BE2C (cell line): Measurements from ENCODE around the gene CAMTA1.
A peak's percentile ranks its signal among the peaks of the same experiment; 100 is the strongest.

Source experiments
- DNase-seq: peaks from one replicate; pipeline ENCODE4 v3.0.0-alpha.2; 2020
- H3K27me3 ChIP-seq: fragments of 250-450 bp; sonication (Bioruptor Pico); 2 replicates; pipeline ENCODE4 v1.5.1; 2020; ENCODE audit warnings: mild to moderate bottlenecking
- H3K36me3 ChIP-seq: fragments of 250-450 bp; sonication (Bioruptor Pico); 2 replicates; pipeline ENCODE4 v1.5.1; 2020; ENCODE audit warnings: mild to moderate bottlenecking
- H3K4me1 ChIP-seq: fragments of 250-450 bp; sonication (Bioruptor Pico); 2 replicates; pipeline ENCODE4 v1.5.1; 2020
- H3K4me3 ChIP-seq: 2 replicates; pipeline ENCODE4 v1.5.1; 2011; ENCODE audit warnings: low read depth, low read length
- H3K9me3 ChIP-seq: fragments of 250-450 bp; sonication (Bioruptor Pico); 2 replicates; pipeline ENCODE4 v1.5.1; 2020
- TF ChIP-seq, protein P1 (sequence below): IDR thresholded peaks from 2 replicates; pipeline ENCODE4 v1.5.1; 2012; ENCODE audit warnings: mild to moderate bottlenecking, low read depth, low read length

CAMTA1 gene

GRCh38 chr1:7579831-7580804, 794.9 kb downstream of the CAMTA1 start:
- TF ChIP-seq, protein P1, sequence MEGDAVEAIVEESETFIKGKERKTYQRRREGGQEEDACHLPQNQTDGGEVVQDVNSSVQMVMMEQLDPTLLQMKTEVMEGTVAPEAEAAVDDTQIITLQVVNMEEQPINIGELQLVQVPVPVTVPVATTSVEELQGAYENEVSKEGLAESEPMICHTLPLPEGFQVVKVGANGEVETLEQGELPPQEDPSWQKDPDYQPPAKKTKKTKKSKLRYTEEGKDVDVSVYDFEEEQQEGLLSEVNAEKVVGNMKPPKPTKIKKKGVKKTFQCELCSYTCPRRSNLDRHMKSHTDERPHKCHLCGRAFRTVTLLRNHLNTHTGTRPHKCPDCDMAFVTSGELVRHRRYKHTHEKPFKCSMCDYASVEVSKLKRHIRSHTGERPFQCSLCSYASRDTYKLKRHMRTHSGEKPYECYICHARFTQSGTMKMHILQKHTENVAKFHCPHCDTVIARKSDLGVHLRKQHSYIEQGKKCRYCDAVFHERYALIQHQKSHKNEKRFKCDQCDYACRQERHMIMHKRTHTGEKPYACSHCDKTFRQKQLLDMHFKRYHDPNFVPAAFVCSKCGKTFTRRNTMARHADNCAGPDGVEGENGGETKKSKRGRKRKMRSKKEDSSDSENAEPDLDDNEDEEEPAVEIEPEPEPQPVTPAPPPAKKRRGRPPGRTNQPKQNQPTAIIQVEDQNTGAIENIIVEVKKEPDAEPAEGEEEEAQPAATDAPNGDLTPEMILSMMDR: no peak
- no peak overlapping the region for H3K4me3 ChIP-seq
- H3K36me3 ChIP-seq: no peaks in the 10 kb centered on the region
- H3K27me3 ChIP-seq: no peaks in the 10 kb centered on the region
- no peaks in the 10 kb centered on the region for H3K9me3 ChIP-seq
- H3K4me1 ChIP-seq: peaks cover 23% of the 10 kb centered on the region
- DNase-seq: no peak

DNA sequence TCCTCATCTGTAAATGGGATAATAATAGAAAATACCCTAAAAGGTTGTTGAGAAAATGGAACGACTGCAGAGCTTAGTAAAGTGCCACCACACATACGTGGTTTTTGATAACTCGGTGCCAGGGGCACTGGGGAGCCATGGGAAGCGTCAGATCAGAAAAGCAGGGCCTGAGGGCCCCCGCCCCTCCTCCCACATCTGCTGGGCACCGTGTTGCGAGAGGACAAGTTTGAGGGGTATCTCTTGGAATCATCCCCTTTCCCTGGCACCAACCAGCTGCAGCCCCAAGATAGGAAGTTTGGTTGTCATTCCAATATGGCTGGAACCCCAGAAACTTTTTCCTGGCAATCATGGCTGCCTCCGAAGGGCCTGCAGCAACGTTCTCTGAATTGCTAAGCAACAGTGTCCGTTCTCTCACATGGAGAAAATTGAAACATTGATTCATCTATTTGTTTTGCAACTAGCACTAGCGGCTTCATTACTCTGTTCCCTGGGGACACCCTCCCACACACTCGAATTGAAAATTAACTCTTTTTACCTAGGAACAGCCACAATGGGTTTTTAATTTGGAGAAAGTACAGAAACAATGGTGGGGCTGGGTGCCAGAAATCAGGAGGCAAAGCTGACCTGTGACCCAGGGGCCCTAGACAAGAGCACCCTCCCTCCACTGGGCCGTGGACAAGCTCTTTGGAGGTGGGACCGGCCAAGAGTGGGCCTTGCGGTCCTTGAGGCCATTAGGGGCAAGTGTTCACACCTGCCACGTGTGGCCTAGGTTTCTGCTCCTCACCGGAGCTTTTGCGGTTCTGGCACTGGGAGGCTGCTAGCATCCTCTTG, 795.9 kb downstream of the CAMTA1 start:
- Histone ChIP-seq H3K4me1 (peaks cover 31% of the 10 kb centered on the region), H3K27me3 (no peaks in the 10 kb centered on the region), H3K9me3 (no peaks in the 10 kb centered on the region), H3K36me3 (no peaks in the 10 kb centered on the region), H3K4me3 (no peak overlapping the region)
- no peak for DNase-seq
- TF ChIP-seq, protein P1: no peak

DNA sequence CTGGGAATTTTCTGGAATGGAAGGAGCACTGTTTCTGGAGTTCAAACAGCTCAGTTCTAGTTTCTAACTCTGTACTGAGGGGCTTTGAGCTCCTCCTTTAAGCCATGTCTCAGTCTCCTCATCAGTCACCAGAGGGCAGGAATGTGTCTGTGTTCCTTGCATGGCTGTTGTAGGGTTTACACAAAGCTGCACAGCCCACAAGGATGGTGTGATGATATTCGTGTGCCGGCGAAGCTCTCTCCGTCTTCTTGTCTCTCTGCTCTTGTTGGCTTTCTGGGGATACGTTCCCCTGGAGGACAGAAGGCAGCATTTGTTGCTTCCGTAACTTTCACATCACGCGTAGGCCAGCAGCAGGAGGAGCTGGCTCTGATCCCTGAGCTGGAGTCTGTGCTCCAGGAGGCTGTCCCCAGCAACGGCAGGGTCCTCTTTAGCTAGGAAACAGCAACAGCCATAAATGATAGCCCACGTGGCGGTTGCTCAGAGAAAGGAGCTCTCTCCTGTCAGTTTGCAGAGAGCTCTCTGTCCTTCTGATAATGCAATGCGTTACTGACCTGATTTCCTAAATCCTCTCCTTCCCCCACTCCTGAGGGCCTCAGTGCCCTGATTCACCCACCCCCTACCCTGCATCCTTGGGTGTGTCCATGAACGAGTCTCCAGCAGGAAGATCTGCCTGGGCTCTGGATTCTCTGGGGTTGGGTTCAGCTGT, 796.7 kb downstream of the CAMTA1 start:
- TF ChIP-seq, protein P1: peak; percentile 25; the same call in 1 of the 2 replicates
- Histone ChIP-seq H3K27me3 (no peaks in the 10 kb centered on the region), H3K4me3 (no peak overlapping the region), H3K4me1 (peaks cover 37% of the 10 kb centered on the region), H3K9me3 (no peaks in the 10 kb centered on the region), H3K36me3 (no peaks in the 10 kb centered on the region)
- DNase-seq: no peak

- TF ChIP-seq, protein P1: no peak
These were observed 797.3 kb downstream of the CAMTA1 start for GRCh38 chr1:7582460-7582972.

DNA sequence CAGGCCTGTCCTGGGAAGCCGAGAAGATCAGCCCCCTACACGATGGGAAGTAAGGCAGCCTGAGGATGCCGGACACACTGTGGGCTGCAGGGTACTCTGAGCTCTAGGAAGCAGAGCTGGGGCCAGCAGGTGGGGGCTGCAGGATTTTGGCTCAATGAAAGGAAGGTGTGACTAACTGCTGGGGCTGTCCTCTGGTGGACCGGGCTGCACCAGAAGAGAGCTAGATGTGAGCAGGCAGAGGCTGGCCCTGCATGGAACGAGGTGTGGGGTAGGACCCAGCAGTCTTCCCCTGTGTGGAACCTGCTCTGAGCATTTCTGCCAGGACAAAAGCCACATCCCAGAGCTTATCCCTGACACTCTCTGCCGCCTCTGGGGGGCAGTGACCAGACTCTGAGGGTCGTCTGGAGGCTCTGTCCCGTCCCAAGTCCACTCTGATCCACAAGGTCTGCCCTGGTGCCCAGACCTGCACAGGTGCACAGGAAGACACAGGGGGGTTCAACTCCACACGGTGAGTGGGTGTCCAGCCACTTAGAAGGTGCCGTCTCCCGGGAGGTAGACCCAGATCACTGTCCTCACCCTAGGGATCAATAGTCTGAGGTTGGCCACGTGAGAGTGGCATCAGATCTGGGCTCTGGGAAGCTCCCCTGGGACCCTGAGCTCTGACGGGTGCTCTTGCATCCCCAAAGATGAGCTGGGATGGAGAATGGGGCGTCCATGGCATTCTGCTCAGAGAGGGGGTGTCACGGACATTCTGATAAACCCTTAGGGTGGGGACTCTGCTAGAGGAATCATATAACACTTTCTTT, 798.2 kb downstream of the CAMTA1 start:
- Histone ChIP-seq H3K27me3 (no peaks in the 10 kb centered on the region), H3K4me1 (peaks cover 50% of the 10 kb centered on the region)
- TF ChIP-seq, protein P1: peak; percentile 8; the same call in 1 of the 2 replicates

More at GRCh38 chr1:7582460-7582972, 797.3 kb downstream of the CAMTA1 start:
- Histone ChIP-seq H3K9me3 (no peaks in the 10 kb centered on the region), H3K4me1 (peaks cover 40% of the 10 kb centered on the region), H3K36me3 (no peaks in the 10 kb centered on the region), H3K4me3 (no peak overlapping the region), H3K27me3 (no peaks in the 10 kb centered on the region)
- DNase-seq: no peak

More for the DNA sequence above, 798.2 kb downstream of the CAMTA1 start:
- no peak overlapping the region for H3K4me3 ChIP-seq
- no peaks in the 10 kb centered on the region for H3K36me3 ChIP-seq
- no peaks in the 10 kb centered on the region for H3K9me3 ChIP-seq
- DNase-seq: no peak
